ENCODE measurements around the gene INPP5B.
"Not testable (repeated sequence)": the region's sequence is repeated elsewhere in the genome, so short reads cannot be mapped to it uniquely, and the experiment has no call there.

INPP5B gene

GRCh38 chr1:37944086-37944763 is 2.6 kb downstream of the INPP5B start:
- no peak for DNase-seq (ENCODE audit: low read depth)
- in situ Hi-C loops (cut with HindIII; ENCODE audit: low sequenced_read_pairs) = no loop called here
- TF ChIP-seq CTCF (IDR thresholded peaks at IDR 0.05; ENCODE audit: low read depth, low read length, missing control alignments) = no peak
- no peak overlapping the region for H3K4me3 ChIP-seq (ENCODE audit: low read depth, low read length)

GRCh38 chr1:37940299-37940947 is 6.4 kb downstream of the INPP5B start:
- TF ChIP-seq CTCF (IDR thresholded peaks at IDR 0.05; ENCODE audit: low read depth, low read length, missing control alignments) = no peak
- no peak overlapping the region for H3K4me3 ChIP-seq (ENCODE audit: low read depth, low read length)
- in situ Hi-C loops (cut with HindIII; ENCODE audit: low sequenced_read_pairs) = no loop called here
- no peak for DNase-seq (ENCODE audit: low read depth)

- H3K4me3 ChIP-seq (ENCODE audit: low read depth, low read length); DNase-seq (ENCODE audit: low read depth); in situ Hi-C loops (cut with HindIII; ENCODE audit: low sequenced_read_pairs): not testable (repeated sequence)
These were observed 10.1 kb downstream of the INPP5B start for GRCh38 chr1:37936760-37937159.

GRCh38 chr1:37932759-37933158 is 14.1 kb downstream of the INPP5B start:
- TF ChIP-seq CTCF (IDR thresholded peaks at IDR 0.05; ENCODE audit: low read depth, low read length, missing control alignments) = no peak
- DNase-seq (ENCODE audit: low read depth) = no peak
- no peak overlapping the region for H3K4me3 ChIP-seq (ENCODE audit: low read depth, low read length)
- in situ Hi-C loops (cut with HindIII; ENCODE audit: low sequenced_read_pairs) = no loop called here

GRCh38 chr1:37931361-37932158 is 15.3 kb downstream of the INPP5B start:
- peak; percentile 83 for DNase-seq (ENCODE audit: low read depth)
- TF ChIP-seq CTCF (IDR thresholded peaks at IDR 0.05; ENCODE audit: low read depth, low read length, missing control alignments) = no peak
- H3K4me3 ChIP-seq (ENCODE audit: low read depth, low read length) = peak overlapping the region; percentile 59
- in situ Hi-C loops (cut with HindIII; ENCODE audit: low sequenced_read_pairs) = no loop called here

GRCh38 chr1:37931102-37931360 is 15.8 kb downstream of the INPP5B start:
- DNase-seq (ENCODE audit: low read depth) = no peak
- in situ Hi-C loops (cut with HindIII; ENCODE audit: low sequenced_read_pairs) = no loop called here
- H3K4me3 ChIP-seq (ENCODE audit: low read depth, low read length) = peak overlapping the region; percentile 59
- no peak for TF ChIP-seq CTCF (IDR thresholded peaks at IDR 0.05; ENCODE audit: low read depth, low read length, missing control alignments)
